HG03103 (cell line): ENCODE results near the gene PRR5L.
"Not testable (repeated sequence)": the region's sequence is repeated elsewhere in the genome, so short reads cannot be mapped to it uniquely, and the experiment has no call there.

Experiments
- ATAC-seq: cut with Tn5 transposase; IDR thresholded peaks from one replicate; pipeline ENCODE4 v1.9.1; 2021; ENCODE audit warnings: low read depth; ENCODE audit not compliant: unreplicated experiment

PRR5L gene

GRCh38 chr11:36317992-36318391 lies 21.9 kb downstream of the PRR5L start:
- no peak for ATAC-seq

- ATAC-seq, result not testable (repeated sequence)
These were observed 28.9 kb downstream of the PRR5L start for GRCh38 chr11:36324956-36325355.

GRCh38 chr11:36325403-36325802 lies 29.3 kb downstream of the PRR5L start:
- ATAC-seq, result not testable (repeated sequence)

- peak; percentile 82 for ATAC-seq
These were observed 30.7 kb downstream of the PRR5L start for GRCh38 chr11:36326524-36327419.

- ATAC-seq, result no peak
These were observed 33.0 kb downstream of the PRR5L start for GRCh38 chr11:36328966-36329673.

GRCh38 chr11:36330411-36330810 lies 34.3 kb downstream of the PRR5L start:
- ATAC-seq, result no peak

- ATAC-seq, result no peak
These were observed 37.4 kb downstream of the PRR5L start for GRCh38 chr11:36333468-36333867.

GRCh38 chr11:36333897-36334296 lies 37.8 kb downstream of the PRR5L start:
- ATAC-seq, result peak; percentile 67

- no peak for ATAC-seq
These were observed 43.8 kb downstream of the PRR5L start for GRCh38 chr11:36339888-36340287.

GRCh38 chr11:36340897-36341296 lies 44.8 kb downstream of the PRR5L start:
- ATAC-seq, result no peak

GRCh38 chr11:36341915-36342314 lies 45.8 kb downstream of the PRR5L start:
- ATAC-seq, result no peak

GRCh38 chr11:36342327-36342726 lies 46.2 kb downstream of the PRR5L start:
- no peak for ATAC-seq

- ATAC-seq, result no peak
These were observed 47.3 kb downstream of the PRR5L start for GRCh38 chr11:36343436-36343835.

- no peak for ATAC-seq
These were observed 49.0 kb downstream of the PRR5L start for GRCh38 chr11:36345084-36345511.

- no peak for ATAC-seq
These were observed 49.5 kb downstream of the PRR5L start for GRCh38 chr11:36345535-36346141.

GRCh38 chr11:36346562-36347383 lies 50.7 kb downstream of the PRR5L start:
- no peak for ATAC-seq

- no peak for ATAC-seq
These were observed 51.4 kb downstream of the PRR5L start for GRCh38 chr11:36347384-36347906.

GRCh38 chr11:36349351-36350136 lies 53.5 kb downstream of the PRR5L start:
- no peak for ATAC-seq

- ATAC-seq, result no peak
These were observed 54.0 kb downstream of the PRR5L start for GRCh38 chr11:36350137-36350513.
